Stimulated activated CD4-positive, alpha-beta T cell treated with anti-CD3 and anti-CD28 coated beads, Interleukin-4, amount 100 ng/mL, for 48 hours (primary cell): ENCODE results near the gene S100A9.
"Not testable (repeated sequence)": the region's sequence is repeated elsewhere in the genome, so short reads cannot be mapped to it uniquely, and the experiment has no call there.

Experiments used
- DNase-seq, 2 donors: peaks; one replicate each; pipeline ENCODE4 v3.0.0-alpha.2; 2020; ENCODE audit warnings: low read depth in 2 of 2

S100A9 gene

GRCh38 chr1:153407274-153407673, 49.6 kb downstream of the S100A9 start:
- not testable (repeated sequence) for DNase-seq
